Endometrial microvascular endothelial cells (primary cell): Measurements from ENCODE around the gene HGFAC. TPM values are rescaled to one million over a fixed set of nuclear protein-coding genes. Genes with fewer than 3 reads are reported as not detected.

Source experiments
- in situ Hi-C: cut with HindIII; loops from 2 replicates; pipeline ENCODE4 v1.10.0; 2017; ENCODE audit warnings: low sequenced_read_pairs, low pct_unique_long_range_greater_than_20kb; ENCODE audit errors: inconsistent ontology term
- total RNA-seq: library from RNA; depleted of rRNA; stranded (reverse); fragments of >200 nt; gene quantifications from one replicate; pipeline ENCODE4 v1.2.3, GENCODE V29; 2015; ENCODE audit errors: inconsistent ontology term

The HGFAC gene
- total RNA-seq, 1 donor from 2014 or later, result not detected

DNA sequence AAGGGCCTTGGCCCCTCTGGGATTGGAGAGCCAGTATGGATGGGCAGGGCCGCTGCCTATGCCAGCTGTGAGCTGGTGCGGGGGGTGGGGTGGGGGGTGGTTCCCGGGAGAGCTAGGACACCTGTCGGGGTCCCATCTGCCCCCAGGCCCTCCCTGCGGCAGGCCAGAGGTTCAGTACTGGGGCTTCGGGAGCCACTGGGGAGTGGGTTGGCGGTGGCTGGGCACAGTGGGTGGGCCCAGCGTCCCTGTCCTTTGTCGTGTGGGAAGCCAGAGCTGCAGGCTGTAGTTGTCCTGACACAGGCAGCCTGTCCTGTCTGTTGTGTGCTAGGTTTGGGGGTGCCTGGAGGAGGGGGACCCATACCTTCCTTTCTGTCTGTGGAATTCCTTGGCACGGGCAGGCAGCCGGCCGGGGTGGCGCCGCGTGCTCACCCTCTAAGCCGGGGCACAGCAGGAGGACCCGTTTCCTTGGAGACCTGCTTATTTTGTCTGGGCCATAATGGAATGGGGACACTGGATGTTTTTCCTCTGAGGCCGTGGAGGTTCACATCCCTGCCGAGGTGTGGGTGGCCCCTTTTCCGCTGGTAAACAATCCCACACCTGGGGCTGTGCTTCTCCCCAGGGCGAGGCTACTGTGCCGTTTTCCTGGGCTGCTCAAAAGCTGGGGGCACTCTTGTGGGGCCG is 36.1 kb downstream of the HGFAC start:
- in situ Hi-C loops, result no loop called here

DNA sequence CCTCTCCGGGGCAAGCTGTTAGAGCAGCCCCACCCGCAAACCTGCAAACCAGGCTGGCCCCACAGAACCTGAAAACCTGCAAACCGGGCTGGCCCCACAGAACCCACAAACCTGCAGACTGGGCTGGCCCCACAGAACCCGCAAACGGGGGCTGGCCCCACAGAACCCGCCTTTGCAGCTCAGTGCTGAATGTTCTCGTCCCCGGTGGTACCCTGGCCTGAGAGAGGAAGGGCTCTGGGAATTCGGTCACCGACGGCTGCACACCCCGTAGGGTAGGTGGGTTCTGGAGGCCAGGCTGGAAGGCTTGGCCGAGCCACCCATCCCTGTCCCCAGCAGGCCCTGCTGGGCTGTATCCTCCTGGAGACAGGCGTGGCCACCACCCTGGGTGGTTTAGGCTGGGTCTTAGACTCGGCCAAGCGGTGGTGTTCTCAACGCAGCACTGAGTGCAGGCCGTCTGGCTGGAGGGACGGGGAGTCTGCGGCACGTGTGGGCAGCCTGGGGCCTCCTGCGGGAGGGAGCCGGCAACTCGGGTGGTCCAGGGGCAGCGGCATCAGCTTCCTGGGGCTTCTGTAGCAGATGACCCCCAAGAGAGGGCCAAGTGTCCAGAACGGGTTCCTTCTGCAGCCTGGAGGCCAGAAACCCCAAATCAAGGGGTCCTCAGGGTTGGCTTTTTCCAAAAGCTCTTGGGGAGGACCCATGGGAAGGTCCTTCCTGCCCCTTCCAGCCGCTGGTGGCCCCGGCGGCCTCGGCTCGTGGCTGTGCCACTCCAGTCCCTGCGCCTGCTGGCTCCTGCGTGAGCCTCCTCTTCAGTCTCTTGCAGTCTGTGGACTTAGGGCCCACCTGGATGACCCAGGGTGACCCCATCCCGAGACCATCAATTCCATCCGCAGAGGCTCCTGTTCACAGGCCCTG is 36.9 kb downstream of the HGFAC start:
- in situ Hi-C loops, result no loop called here

- in situ Hi-C loops, result no loop called here
These were observed 37.8 kb downstream of the HGFAC start for GRCh38 chr4:3479358-3480101.

GRCh38 chr4:3480528-3481112 is 38.9 kb downstream of the HGFAC start:
- in situ Hi-C loops, result no loop called here

- in situ Hi-C loops, result no loop called here
These were observed 39.4 kb downstream of the HGFAC start for GRCh38 chr4:3481113-3481531.

- in situ Hi-C loops, result no loop called here
These were observed 40.1 kb downstream of the HGFAC start for GRCh38 chr4:3481783-3482393.

GRCh38 chr4:3482707-3483106 is 40.9 kb downstream of the HGFAC start:
- in situ Hi-C loops, result no loop called here

GRCh38 chr4:3483471-3483921 is 41.7 kb downstream of the HGFAC start:
- in situ Hi-C loops, result no loop called here

GRCh38 chr4:3484057-3484973 is 42.5 kb downstream of the HGFAC start:
- in situ Hi-C loops, result no loop called here

- in situ Hi-C loops, result no loop called here
These were observed 43.4 kb downstream of the HGFAC start for GRCh38 chr4:3485011-3485791.

DNA sequence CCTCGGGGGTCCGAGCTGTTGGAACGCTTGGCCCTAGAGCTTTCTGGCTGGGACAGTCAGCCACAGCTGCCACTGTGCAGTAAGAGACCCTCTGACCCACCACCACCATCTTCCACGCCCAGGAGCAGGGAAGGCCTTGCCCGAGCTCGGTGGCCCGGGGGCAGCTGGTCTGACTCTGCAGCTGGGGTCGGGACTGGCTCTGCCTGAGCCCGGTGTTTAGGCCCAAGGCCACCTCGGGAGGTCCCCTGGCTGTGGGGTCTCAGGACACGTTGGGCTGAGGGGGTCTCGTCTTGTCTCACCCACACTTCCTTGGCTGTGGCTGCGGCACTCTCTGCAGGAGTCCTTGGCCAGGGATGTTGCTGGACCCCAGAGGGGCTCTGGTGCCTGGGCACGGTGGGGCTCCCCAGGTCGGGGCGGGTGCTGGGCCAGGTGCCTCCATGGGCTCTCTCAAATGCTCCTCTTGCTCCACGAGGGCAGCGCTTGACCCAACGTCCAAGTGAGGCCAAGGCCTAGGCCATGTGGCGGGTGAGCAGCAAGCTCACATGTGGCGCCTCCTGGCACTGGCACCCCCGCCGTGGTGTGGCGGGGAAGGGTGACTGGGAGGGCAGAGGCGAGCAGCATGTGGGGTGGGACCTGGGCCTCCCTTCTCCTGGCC is 44.2 kb downstream of the HGFAC start:
- in situ Hi-C loops, result no loop called here

- in situ Hi-C loops, result no loop called here
These were observed 45.1 kb downstream of the HGFAC start for GRCh38 chr4:3486541-3487540.

DNA sequence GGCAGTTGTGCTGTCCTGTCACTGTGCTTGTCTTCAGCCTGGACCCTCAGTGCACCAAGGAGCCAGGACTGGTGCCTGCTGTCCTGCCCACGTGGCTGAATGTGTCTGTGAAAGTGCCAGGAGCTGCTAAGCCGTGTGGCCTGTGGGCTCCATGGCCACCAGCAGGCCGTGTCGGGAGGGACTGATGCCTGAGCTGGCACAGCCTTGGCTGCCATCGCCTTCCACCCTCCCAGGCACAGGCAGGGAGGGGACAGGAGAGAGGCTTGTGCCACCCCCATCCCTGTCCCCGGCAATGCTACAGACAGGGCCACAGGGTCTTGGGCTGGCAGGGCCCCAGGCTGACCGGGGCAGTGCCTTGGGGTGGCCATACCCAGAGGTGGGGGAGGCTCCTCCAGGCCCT is 46.1 kb downstream of the HGFAC start:
- in situ Hi-C loops, result no loop called here

GRCh38 chr4:3488820-3489219 is 47.1 kb downstream of the HGFAC start:
- in situ Hi-C loops, result no loop called here

GRCh38 chr4:3489451-3489962 is 47.7 kb downstream of the HGFAC start:
- in situ Hi-C loops, result no loop called here
